Measurements from ENCODE around the gene EMID1.

GRCh38 chr22:29217827-29218757 is 12.4 kb downstream of the EMID1 start:
- TF ChIP-seq, protein P1, sequence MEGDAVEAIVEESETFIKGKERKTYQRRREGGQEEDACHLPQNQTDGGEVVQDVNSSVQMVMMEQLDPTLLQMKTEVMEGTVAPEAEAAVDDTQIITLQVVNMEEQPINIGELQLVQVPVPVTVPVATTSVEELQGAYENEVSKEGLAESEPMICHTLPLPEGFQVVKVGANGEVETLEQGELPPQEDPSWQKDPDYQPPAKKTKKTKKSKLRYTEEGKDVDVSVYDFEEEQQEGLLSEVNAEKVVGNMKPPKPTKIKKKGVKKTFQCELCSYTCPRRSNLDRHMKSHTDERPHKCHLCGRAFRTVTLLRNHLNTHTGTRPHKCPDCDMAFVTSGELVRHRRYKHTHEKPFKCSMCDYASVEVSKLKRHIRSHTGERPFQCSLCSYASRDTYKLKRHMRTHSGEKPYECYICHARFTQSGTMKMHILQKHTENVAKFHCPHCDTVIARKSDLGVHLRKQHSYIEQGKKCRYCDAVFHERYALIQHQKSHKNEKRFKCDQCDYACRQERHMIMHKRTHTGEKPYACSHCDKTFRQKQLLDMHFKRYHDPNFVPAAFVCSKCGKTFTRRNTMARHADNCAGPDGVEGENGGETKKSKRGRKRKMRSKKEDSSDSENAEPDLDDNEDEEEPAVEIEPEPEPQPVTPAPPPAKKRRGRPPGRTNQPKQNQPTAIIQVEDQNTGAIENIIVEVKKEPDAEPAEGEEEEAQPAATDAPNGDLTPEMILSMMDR (IDR thresholded peaks at IDR 0.05), result no peak
- no peak for TF ChIP-seq POLR2A (IDR thresholded peaks at IDR 0.05)
